Glutamatergic neuron (in vitro differentiated cells): ENCODE data around the gene OR2T4. TPM values are rescaled to one million over a fixed set of nuclear protein-coding genes. Genes with fewer than 3 reads are reported as not detected.

Source experiments
- DNase-seq: peaks from one replicate; pipeline ENCODE4 v3.0.0; 2022
- H3K27ac Mint-ChIP-seq: one replicate; pipeline ENCODE4 v1.8.0; 2020; ENCODE audit warnings: mild to moderate bottlenecking, mixed read lengths, inconsistent platforms; ENCODE audit not compliant: unreplicated experiment
- H3K27me3 Mint-ChIP-seq: one replicate; pipeline ENCODE4 v1.8.0; 2020; ENCODE audit warnings: mild to moderate bottlenecking, moderate library complexity, mixed read lengths, inconsistent platforms; ENCODE audit not compliant: unreplicated experiment
- H3K36me3 Mint-ChIP-seq: one replicate; pipeline ENCODE4 v1.8.0; 2020; ENCODE audit warnings: mild to moderate bottlenecking, mixed read lengths, inconsistent platforms; ENCODE audit not compliant: unreplicated experiment
- H3K4me1 Mint-ChIP-seq: one replicate; pipeline ENCODE4 v1.8.0; 2020; ENCODE audit warnings: mild to moderate bottlenecking, low read depth, mixed read lengths, inconsistent platforms; ENCODE audit not compliant: unreplicated experiment
- H3K4me3 Mint-ChIP-seq: one replicate; pipeline ENCODE4 v1.8.0; 2020; ENCODE audit warnings: mild to moderate bottlenecking, mixed read lengths, inconsistent platforms; ENCODE audit not compliant: unreplicated experiment
- H3K9me3 Mint-ChIP-seq: one replicate; pipeline ENCODE4 v1.8.0; 2020; ENCODE audit warnings: mild to moderate bottlenecking, moderate library complexity, mixed read lengths, inconsistent platforms; ENCODE audit not compliant: unreplicated experiment
- CTCF ChIP-seq: fragments of 200-600 bp; sonication (generic); IDR thresholded peaks from one replicate; pipeline ENCODE4 v1.5.0; 2021; ENCODE audit not compliant: partially characterized antibody, unreplicated experiment
- long read RNA-seq: library from polyadenylated mRNA; unstranded; transcript quantifications from one replicate; pipeline ENCODE4 v2.0.0, GENCODE V29; 2020; ENCODE audit not compliant: unreplicated experiment
- total RNA-seq: library from RNA; stranded (reverse); fragmentation: NEBNext Ultra II Directional; extraction: Animal tissue kit (Norgen Biotek cat#: 25700); gene quantifications from one replicate; pipeline ENCODE4 v1.2.1, GENCODE V29; 2021; ENCODE audit not compliant: unreplicated experiment

The OR2T4 gene
- total RNA-seq: not detected
- long read RNA-seq: 0 reads

GRCh38 chr1:248361121-248361715, at the start of gene OR2T4:
Gene OR2T4 (plus strand): TSS chr1:248361665. CDS start chr1:248361665, 0 bp downstream.
- Mint-ChIP-seq H3K4me1 (no peaks in the 10 kb centered on the region), H3K27ac (no peak within 1 kb of the TSS), H3K36me3 (peaks cover 6% of the 10 kb centered on the region), H3K27me3 (peaks cover 1% of the 10 kb centered on the region), H3K9me3 (peaks cover 13% of the 10 kb centered on the region), H3K4me3 (no peak within 1 kb of the TSS)
- no peak for TF ChIP-seq CTCF
- DNase-seq: no peak

GRCh38 chr1:248316796-248317195, 44.7 kb upstream of the OR2T4 start:
- Mint-ChIP-seq H3K27ac (no peak overlapping the region), H3K9me3 (peaks cover 31% of the 10 kb centered on the region), H3K4me1 (no peaks in the 10 kb centered on the region), H3K27me3 (no peaks in the 10 kb centered on the region), H3K4me3 (no peak overlapping the region), H3K36me3 (peaks cover 10% of the 10 kb centered on the region)
- no peak for DNase-seq
- no peak for TF ChIP-seq CTCF

GRCh38 chr1:248324468-248324867, 37.0 kb upstream of the OR2T4 start, which contains the start of gene OR2M7:
Gene OR2M7 (minus strand): TSS chr1:248324568. CDS start chr1:248324568, 0 bp downstream.
- H3K4me3 Mint-ChIP-seq: no peak within 1 kb of the TSS
- peaks cover 10% of the 10 kb centered on the region for H3K36me3 Mint-ChIP-seq
- DNase-seq: no peak
- TF ChIP-seq CTCF: no peak
- H3K4me1 Mint-ChIP-seq: no peaks in the 10 kb centered on the region
- H3K27ac Mint-ChIP-seq: no peak within 1 kb of the TSS
- peaks cover 1% of the 10 kb centered on the region for H3K27me3 Mint-ChIP-seq
- H3K9me3 Mint-ChIP-seq: peaks cover 10% of the 10 kb centered on the region

GRCh38 chr1:248343451-248343850, 18.0 kb upstream of the OR2T4 start:
- peaks cover 9% of the 10 kb centered on the region for H3K9me3 Mint-ChIP-seq
- no peak overlapping the region for H3K27ac Mint-ChIP-seq
- peaks cover 3% of the 10 kb centered on the region for H3K27me3 Mint-ChIP-seq
- H3K4me1 Mint-ChIP-seq: no peaks in the 10 kb centered on the region
- TF ChIP-seq CTCF: no peak
- H3K4me3 Mint-ChIP-seq: no peak overlapping the region
- H3K36me3 Mint-ChIP-seq: no peaks in the 10 kb centered on the region
- no peak for DNase-seq

GRCh38 chr1:248348475-248348874, 13.0 kb upstream of the OR2T4 start, which contains the start of gene OR14C36:
Gene OR14C36 (plus strand): TSS chr1:248348775. CDS start chr1:248348775, 0 bp downstream.
- Mint-ChIP-seq H3K36me3 (peaks cover 5% of the 10 kb centered on the region), H3K4me3 (no peak within 1 kb of the TSS), H3K27ac (no peak within 1 kb of the TSS), H3K27me3 (no peaks in the 10 kb centered on the region), H3K4me1 (no peaks in the 10 kb centered on the region), H3K9me3 (peaks cover 5% of the 10 kb centered on the region)
- no peak for TF ChIP-seq CTCF
- DNase-seq: no peak
